ENCODE results near the gene FUCA2. TPM values are rescaled to one million over a fixed set of nuclear protein-coding genes. Genes with fewer than 3 reads are reported as not detected.

The FUCA2 gene
- total RNA-seq, 1 donor from 2014 or later: 58.7 TPM

DNA sequence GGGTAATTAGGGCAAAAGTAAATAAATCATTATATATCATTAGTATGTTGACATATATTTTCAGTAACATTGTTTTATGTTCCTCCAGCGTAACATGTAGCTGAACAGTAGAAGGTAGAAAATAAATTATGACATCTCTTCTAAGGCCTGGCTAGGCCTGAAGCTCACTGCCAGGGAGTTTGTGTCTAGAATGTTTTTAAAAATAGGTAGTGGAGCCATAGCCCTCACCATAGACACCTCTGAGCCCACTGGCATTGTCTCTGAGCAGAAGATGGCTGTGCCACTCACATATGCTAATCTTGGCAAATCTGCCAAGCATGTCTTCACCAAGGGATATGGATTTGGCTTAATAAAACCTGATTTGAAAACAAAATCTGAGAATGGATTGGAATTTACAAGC lies 21.3 kb downstream of the FUCA2 start:
- no peak for DNase-seq (ENCODE audit: extremely low spot score, unreplicated experiment)
- Mint-ChIP-seq H3K4me1 (ENCODE audit: unreplicated experiment) (no peaks in the 10 kb centered on the region), H3K9me3 (ENCODE audit: unreplicated experiment) (no peaks in the 10 kb centered on the region), H3K4me3 (ENCODE audit: unreplicated experiment) (no peak overlapping the region), H3K27me3 (ENCODE audit: unreplicated experiment) (no peaks in the 10 kb centered on the region), H3K27ac (ENCODE audit: unreplicated experiment) (no peak overlapping the region), H3K36me3 (ENCODE audit: unreplicated experiment) (peaks cover 20% of the 10 kb centered on the region)
- no peak for TF ChIP-seq CTCF (IDR thresholded peaks at IDR 0.05)

DNA sequence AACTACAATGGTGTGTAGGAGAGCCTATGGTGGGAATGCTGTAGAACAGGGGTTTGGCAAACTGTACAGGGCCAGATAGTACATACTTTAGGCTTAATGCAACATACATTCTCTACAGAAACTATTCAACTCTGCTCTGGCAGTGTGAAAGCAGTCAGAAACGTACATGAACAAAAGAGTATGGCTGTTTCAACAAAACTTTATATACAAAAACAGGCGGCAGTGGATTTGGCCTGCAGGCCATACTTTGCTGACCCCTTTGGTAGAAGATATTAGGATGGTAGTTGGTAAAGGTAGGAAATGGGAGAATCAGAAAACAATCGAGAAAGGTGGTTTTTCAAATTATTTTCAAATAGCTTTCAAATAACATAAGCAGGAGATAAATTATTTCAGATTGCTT lies 24.8 kb downstream of the FUCA2 start:
- Mint-ChIP-seq H3K27ac (ENCODE audit: unreplicated experiment) (no peak overlapping the region), H3K9me3 (ENCODE audit: unreplicated experiment) (no peaks in the 10 kb centered on the region), H3K4me1 (ENCODE audit: unreplicated experiment) (no peaks in the 10 kb centered on the region), H3K36me3 (ENCODE audit: unreplicated experiment) (peaks cover 11% of the 10 kb centered on the region), H3K4me3 (ENCODE audit: unreplicated experiment) (no peak overlapping the region), H3K27me3 (ENCODE audit: unreplicated experiment) (no peaks in the 10 kb centered on the region)
- DNase-seq (ENCODE audit: extremely low spot score, unreplicated experiment): no peak
- no peak for TF ChIP-seq CTCF (IDR thresholded peaks at IDR 0.05)

DNA sequence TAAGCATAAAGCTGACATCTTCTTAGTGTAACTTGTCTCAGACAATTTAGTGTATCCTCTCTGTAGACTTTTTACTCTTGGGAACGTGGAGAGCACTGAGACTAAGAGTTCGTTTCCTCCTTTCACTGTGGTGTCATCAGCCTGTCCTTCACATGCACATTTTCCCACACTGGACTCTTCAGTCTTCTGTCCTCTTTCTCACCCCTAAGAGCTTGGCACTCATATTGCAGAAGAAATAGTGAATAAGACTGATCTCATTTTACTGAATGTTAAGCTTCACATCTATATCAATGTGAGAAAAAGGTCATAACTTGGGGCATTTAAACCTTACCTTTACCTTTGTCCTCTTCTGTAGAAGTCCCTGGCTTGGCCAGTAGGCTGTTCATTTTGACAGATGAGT lies 25.6 kb downstream of the FUCA2 start:
- no peak overlapping the region for H3K27ac Mint-ChIP-seq (ENCODE audit: unreplicated experiment)
- DNase-seq (ENCODE audit: extremely low spot score, unreplicated experiment): no peak
- peaks cover 11% of the 10 kb centered on the region for H3K36me3 Mint-ChIP-seq (ENCODE audit: unreplicated experiment)
- H3K4me1 Mint-ChIP-seq (ENCODE audit: unreplicated experiment): no peaks in the 10 kb centered on the region
- no peaks in the 10 kb centered on the region for H3K9me3 Mint-ChIP-seq (ENCODE audit: unreplicated experiment)
- no peak overlapping the region for H3K4me3 Mint-ChIP-seq (ENCODE audit: unreplicated experiment)
- TF ChIP-seq CTCF (IDR thresholded peaks at IDR 0.05): no peak
- H3K27me3 Mint-ChIP-seq (ENCODE audit: unreplicated experiment): no peaks in the 10 kb centered on the region

- no peak overlapping the region for H3K4me3 Mint-ChIP-seq (ENCODE audit: unreplicated experiment)
- no peaks in the 10 kb centered on the region for H3K9me3 Mint-ChIP-seq (ENCODE audit: unreplicated experiment)
- peaks cover 24% of the 10 kb centered on the region for H3K36me3 Mint-ChIP-seq (ENCODE audit: unreplicated experiment)
- no peak for TF ChIP-seq CTCF (IDR thresholded peaks at IDR 0.05)
- H3K27me3 Mint-ChIP-seq (ENCODE audit: unreplicated experiment): no peaks in the 10 kb centered on the region
- no peaks in the 10 kb centered on the region for H3K4me1 Mint-ChIP-seq (ENCODE audit: unreplicated experiment)
- no peak overlapping the region for H3K27ac Mint-ChIP-seq (ENCODE audit: unreplicated experiment)
- DNase-seq (ENCODE audit: extremely low spot score, unreplicated experiment): no peak
These were observed 28.9 kb downstream of the FUCA2 start for GRCh38 chr6:143482593-143482992.

DNA sequence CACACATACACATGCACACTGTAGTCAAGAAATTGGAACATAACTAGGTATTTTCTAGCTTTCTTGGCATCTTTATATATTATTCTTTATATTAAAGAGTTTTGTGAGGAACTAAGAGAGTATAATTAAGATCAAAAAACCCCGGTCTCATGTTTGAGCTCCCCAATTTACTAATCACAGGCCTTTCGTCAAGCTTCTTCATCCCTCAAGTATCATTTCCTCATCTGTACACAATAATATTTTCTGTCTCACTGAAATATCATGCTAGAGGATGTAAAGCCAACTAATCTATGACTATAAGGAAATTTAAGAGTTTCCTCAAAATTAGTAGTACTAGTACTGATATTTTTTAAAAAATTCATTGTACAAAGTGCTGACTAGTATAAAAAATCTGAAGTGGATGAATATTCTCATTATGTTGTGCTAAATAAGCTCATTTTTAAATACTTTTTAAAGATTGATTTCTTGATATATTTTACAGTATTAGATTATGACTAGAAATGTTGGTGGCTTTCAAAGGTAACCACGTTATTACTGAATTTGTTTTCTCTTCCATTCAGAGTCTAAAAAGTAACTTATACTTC lies 32.9 kb downstream of the FUCA2 start:
- Mint-ChIP-seq H3K4me1 (ENCODE audit: unreplicated experiment) (no peaks in the 10 kb centered on the region), H3K9me3 (ENCODE audit: unreplicated experiment) (no peaks in the 10 kb centered on the region), H3K4me3 (ENCODE audit: unreplicated experiment) (no peak overlapping the region), H3K27me3 (ENCODE audit: unreplicated experiment) (no peaks in the 10 kb centered on the region), H3K27ac (ENCODE audit: unreplicated experiment) (no peak overlapping the region), H3K36me3 (ENCODE audit: unreplicated experiment) (peaks cover 42% of the 10 kb centered on the region)
- DNase-seq (ENCODE audit: extremely low spot score, unreplicated experiment): no peak
- no peak for TF ChIP-seq CTCF (IDR thresholded peaks at IDR 0.05)
